Activated naive CD4-positive, alpha-beta T cell treated with Interleukin-2 at 50 U/mL for 16 hours (primary cell): Measurements from ENCODE around the gene GCSAML.

Experiments used
- DNase-seq: peaks from one replicate; pipeline ENCODE4 v3.0.0-alpha.2; 2020

Gene GCSAML

DNA sequence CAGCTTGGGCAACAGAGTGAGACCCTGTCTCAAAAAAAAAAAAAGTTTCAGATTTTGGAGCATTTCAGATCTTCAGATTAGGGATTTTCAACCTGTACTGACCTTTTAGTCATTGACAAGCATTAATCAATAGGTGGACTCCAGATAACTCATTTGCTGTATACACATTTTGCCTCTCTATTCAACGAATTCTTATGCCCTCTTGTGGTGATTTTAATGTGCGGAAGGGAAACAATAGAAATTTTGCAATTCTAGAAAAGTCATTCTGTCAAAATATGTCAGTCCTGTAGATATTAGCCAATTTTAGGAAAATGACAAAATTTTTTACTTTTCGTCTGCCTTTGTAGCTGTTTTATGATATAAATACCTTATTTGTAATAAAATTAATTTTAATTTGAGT, 27.6 kb downstream of the GCSAML start:
- no peak for DNase-seq

DNA sequence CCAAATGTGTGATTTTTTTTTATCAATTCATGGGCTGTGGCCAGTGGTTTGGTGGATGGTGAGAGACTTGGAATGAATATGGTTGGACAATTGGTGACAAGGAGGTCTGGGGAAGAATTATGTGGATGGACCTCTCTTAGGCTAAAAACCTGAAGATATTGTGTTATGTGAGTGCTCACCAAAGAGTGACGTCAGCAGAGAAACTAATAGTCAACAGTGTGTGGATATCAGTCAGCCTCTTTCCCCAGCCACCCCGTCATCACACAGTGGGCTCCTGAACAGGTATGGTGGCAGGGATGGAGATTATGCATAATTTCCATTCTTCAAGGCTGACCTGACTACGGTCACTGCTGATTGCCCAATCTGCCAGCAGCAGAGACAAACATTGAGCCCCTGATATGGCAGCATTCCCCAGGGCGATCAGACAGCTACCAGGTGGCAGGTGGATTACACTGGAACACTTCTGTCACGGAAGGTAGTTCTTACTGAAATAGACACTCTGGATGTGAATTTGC, 30.1 kb downstream of the GCSAML start:
- DNase-seq: no peak

DNA sequence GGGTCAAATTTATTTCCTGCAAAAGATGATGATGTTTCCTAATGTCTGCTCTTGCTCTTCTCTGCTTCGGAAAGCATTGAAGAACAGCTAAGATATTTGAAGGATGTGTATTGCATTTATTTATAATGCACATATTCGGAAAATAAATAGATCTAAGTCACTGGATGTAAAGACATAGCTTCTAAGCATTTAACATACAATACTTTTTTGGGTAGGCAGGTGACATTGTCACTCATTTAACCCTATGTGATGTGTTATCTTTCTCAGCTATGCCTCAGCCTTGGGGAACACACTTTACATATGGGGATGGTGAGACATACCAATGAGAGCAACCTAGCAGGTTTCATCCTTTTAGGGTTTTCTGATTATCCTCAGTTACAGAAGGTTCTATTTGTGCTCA, 39.1 kb downstream of the GCSAML start, which contains the start of gene OR2G2:
OR2G2 (plus strand) TSS at position 301 of the 400 bp plus-strand sequence; CDS start at position 301, 0 bp downstream.
- no peak for DNase-seq

DNA sequence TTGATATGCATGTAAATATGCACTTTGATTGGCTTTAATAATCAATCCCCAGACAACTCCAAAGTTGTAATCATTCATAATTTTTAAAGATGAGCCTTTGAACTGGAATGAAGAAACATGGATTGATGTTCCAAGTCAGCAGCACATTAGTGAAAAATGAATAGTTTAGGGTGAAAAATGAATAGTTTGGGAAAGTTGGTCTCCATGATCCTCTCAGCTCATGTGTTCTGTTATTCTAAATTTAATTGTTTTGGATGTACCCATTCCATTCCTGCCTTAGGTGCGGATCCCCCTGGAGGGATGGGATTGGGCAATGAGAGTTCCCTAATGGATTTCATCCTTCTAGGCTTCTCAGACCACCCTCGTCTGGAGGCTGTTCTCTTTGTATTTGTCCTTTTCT, 56.4 kb downstream of the GCSAML start, which contains the start of gene OR2G3:
OR2G3 (plus strand) TSS at position 301 of the 400 bp plus-strand sequence; CDS start at position 301, 0 bp downstream.
- DNase-seq: no peak

DNA sequence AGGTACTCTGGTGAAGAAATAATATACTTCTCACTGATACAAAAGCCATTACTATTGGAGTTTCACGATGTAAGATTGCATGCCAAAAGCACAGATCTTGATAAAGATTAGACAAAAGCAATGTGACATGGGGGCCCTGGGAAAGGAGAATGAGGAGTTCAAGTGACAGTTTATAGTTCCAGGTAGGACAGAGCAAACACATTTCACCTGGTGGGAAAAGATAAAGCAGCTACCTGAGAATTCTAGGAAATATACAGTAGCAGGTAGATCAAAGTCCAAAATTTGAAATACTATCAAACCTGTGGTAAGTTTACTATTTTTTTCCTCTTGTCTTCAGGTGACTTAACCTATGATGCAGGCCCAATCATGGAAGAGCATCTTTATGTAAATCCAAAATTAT, 64.5 kb downstream of the GCSAML start:
- no peak for DNase-seq

DNA sequence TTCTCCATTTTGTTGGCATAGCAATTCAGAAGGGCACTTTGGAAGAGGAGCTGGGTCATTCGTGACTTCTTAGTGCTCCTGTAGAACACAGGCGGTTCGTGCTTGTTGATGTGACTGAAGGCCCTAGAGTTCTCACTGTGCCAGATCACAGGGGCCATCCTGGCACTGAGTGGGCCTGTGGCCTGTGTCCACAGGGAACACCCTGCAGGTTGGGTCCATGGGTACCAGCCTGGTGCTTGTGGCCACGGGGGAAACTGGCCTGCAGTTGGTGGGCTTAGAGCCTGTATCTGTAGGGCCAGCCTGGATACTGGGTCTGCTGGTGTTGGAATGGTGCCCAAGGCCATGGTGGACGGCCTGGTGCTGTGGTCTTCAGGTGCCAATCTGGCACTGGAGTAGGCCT, 65.7 kb downstream of the GCSAML start:
- no peak for DNase-seq
